ENCODE results near the gene FDXACB1. TPM values are rescaled to one million over a fixed set of nuclear protein-coding genes. Genes with fewer than 3 reads are reported as not detected.
A peak's percentile ranks its signal among the peaks of the same experiment; 100 is the strongest.

FDXACB1 gene
- total RNA-seq, 1 donor from 2014 or later: 2.5 TPM

DNA sequence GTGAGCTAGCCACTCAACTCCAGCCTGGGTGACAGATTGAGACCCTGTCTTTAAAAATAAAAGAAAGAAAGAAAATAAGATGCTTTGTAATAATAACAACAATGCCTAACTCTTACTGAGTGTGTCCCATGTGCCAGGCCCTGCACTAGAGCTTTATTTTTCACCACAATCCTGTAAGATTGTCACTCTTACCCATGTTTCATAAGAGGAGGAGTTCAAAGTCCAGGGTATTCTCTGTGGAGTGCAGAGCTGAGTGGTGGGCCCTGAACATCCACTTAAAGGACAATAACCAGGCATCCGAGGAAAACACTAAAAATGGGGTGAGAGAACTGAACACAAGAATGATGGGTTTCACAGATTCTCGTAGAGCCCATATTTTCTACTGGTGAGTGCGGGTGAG is 38.8 kb upstream of the FDXACB1 start:
- Mint-ChIP-seq H3K9me3 (ENCODE audit: unreplicated experiment) (no peaks in the 10 kb centered on the region), H3K4me1 (ENCODE audit: unreplicated experiment) (peaks cover 26% of the 10 kb centered on the region), H3K4me3 (ENCODE audit: unreplicated experiment) (no peak overlapping the region), H3K36me3 (ENCODE audit: unreplicated experiment) (no peaks in the 10 kb centered on the region), H3K27ac (ENCODE audit: unreplicated experiment) (no peak overlapping the region), H3K27me3 (ENCODE audit: unreplicated experiment) (peaks cover 7% of the 10 kb centered on the region)
- TF ChIP-seq, protein P1, sequence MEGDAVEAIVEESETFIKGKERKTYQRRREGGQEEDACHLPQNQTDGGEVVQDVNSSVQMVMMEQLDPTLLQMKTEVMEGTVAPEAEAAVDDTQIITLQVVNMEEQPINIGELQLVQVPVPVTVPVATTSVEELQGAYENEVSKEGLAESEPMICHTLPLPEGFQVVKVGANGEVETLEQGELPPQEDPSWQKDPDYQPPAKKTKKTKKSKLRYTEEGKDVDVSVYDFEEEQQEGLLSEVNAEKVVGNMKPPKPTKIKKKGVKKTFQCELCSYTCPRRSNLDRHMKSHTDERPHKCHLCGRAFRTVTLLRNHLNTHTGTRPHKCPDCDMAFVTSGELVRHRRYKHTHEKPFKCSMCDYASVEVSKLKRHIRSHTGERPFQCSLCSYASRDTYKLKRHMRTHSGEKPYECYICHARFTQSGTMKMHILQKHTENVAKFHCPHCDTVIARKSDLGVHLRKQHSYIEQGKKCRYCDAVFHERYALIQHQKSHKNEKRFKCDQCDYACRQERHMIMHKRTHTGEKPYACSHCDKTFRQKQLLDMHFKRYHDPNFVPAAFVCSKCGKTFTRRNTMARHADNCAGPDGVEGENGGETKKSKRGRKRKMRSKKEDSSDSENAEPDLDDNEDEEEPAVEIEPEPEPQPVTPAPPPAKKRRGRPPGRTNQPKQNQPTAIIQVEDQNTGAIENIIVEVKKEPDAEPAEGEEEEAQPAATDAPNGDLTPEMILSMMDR (IDR thresholded peaks at IDR 0.05): no peak
- no peak for DNase-seq (ENCODE audit: extremely low spot score, unreplicated experiment)

- no peaks in the 10 kb centered on the region for H3K36me3 Mint-ChIP-seq (ENCODE audit: unreplicated experiment)
- TF ChIP-seq, protein P1 (IDR thresholded peaks at IDR 0.05): no peak
- no peaks in the 10 kb centered on the region for H3K9me3 Mint-ChIP-seq (ENCODE audit: unreplicated experiment)
- H3K4me1 Mint-ChIP-seq (ENCODE audit: unreplicated experiment): peaks cover 24% of the 10 kb centered on the region
- H3K4me3 Mint-ChIP-seq (ENCODE audit: unreplicated experiment): no peak overlapping the region
- no peak overlapping the region for H3K27ac Mint-ChIP-seq (ENCODE audit: unreplicated experiment)
- no peak for DNase-seq (ENCODE audit: extremely low spot score, unreplicated experiment)
- H3K27me3 Mint-ChIP-seq (ENCODE audit: unreplicated experiment): peaks cover 7% of the 10 kb centered on the region
Measured at GRCh38 chr11:111917312-111917711, 38.3 kb upstream of the FDXACB1 start.

DNA sequence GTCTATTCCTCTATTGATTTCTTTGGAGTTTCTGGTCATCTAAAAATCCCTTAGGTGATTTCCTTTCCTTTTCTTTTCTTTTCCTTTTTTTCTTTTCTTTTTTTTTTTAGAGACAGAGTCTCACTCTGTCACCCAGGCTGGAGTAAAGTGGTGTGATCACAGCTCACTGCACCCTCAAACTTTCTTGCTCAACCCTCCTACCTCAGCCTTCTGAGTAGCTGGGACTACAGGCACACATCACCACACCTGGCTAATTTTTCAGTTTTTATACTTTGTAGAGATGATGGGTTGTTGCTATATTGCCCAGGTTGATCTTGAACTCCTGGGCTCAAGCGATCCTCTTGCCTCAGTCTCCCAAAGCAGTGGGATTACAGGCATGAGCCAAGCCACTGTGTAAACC is 37.8 kb upstream of the FDXACB1 start:
- Mint-ChIP-seq H3K4me3 (ENCODE audit: unreplicated experiment) (no peak overlapping the region), H3K27ac (ENCODE audit: unreplicated experiment) (no peak overlapping the region), H3K36me3 (ENCODE audit: unreplicated experiment) (no peaks in the 10 kb centered on the region), H3K9me3 (ENCODE audit: unreplicated experiment) (no peaks in the 10 kb centered on the region), H3K4me1 (ENCODE audit: unreplicated experiment) (peaks cover 29% of the 10 kb centered on the region), H3K27me3 (ENCODE audit: unreplicated experiment) (peaks cover 7% of the 10 kb centered on the region)
- TF ChIP-seq, protein P1 (IDR thresholded peaks at IDR 0.05): no peak
- DNase-seq (ENCODE audit: extremely low spot score, unreplicated experiment): no peak

- no peak for DNase-seq (ENCODE audit: extremely low spot score, unreplicated experiment)
- TF ChIP-seq, protein P1 (IDR thresholded peaks at IDR 0.05): no peak
- Mint-ChIP-seq H3K4me3 (ENCODE audit: unreplicated experiment) (no peak overlapping the region), H3K27me3 (ENCODE audit: unreplicated experiment) (peaks cover 7% of the 10 kb centered on the region), H3K9me3 (ENCODE audit: unreplicated experiment) (no peaks in the 10 kb centered on the region), H3K4me1 (ENCODE audit: unreplicated experiment) (peaks cover 36% of the 10 kb centered on the region), H3K36me3 (ENCODE audit: unreplicated experiment) (no peaks in the 10 kb centered on the region), H3K27ac (ENCODE audit: unreplicated experiment) (peak overlapping the region; percentile 98)
Measured at GRCh38 chr11:111913997-111914396, 35.0 kb upstream of the FDXACB1 start.

GRCh38 chr11:111913031-111913861 is 34.3 kb upstream of the FDXACB1 start:
- no peaks in the 10 kb centered on the region for H3K36me3 Mint-ChIP-seq (ENCODE audit: unreplicated experiment)

More at GRCh38 chr11:111913031-111913861, 34.3 kb upstream of the FDXACB1 start:
- Mint-ChIP-seq H3K9me3 (ENCODE audit: unreplicated experiment) (no peaks in the 10 kb centered on the region), H3K4me1 (ENCODE audit: unreplicated experiment) (peaks cover 36% of the 10 kb centered on the region), H3K27me3 (ENCODE audit: unreplicated experiment) (peaks cover 7% of the 10 kb centered on the region), H3K27ac (ENCODE audit: unreplicated experiment) (peak overlapping the region; percentile 98), H3K4me3 (ENCODE audit: unreplicated experiment) (no peak overlapping the region)
- TF ChIP-seq, protein P1 (IDR thresholded peaks at IDR 0.05): no peak
- DNase-seq (ENCODE audit: extremely low spot score, unreplicated experiment): no peak

All from osteocyte (in vitro differentiated cells).